Measurements from ENCODE around the gene FAM90A1.
A peak's percentile ranks its signal among the peaks of the same experiment; 100 is the strongest.
"Not testable (repeated sequence)": the region's sequence is repeated elsewhere in the genome, so short reads cannot be mapped to it uniquely, and the experiment has no call there.

Gene FAM90A1

DNA sequence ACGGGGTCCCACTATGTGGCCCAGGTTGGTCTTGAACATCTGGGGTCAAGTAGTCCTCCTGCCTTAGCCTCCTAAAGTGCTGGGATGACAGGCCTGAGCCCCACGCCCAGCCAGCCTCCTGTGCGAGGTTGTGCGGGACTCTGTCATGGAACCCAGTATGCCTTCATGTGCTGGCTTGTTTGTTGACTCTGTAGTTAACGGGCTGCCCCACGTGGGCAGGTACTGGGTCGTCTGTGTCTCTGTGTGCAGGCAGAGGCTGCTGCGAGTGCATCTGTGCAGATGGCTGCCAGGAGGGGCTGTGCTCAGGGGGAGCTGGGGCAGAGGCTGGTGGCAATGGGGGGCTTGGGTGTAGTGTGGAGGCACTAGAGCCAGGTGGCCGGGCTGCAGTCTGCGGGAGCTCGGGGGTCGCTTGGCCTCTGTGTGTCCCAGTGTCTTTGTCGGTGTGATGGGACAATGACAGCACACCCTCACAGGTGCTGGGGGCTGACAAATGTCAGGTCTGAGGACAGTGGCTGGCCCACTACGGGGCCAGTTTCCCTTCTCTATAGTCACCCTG is 6.0 kb upstream of the FAM90A1 start:
- DNase-seq (ENCODE audit: low read depth), result not testable (repeated sequence)

DNA sequence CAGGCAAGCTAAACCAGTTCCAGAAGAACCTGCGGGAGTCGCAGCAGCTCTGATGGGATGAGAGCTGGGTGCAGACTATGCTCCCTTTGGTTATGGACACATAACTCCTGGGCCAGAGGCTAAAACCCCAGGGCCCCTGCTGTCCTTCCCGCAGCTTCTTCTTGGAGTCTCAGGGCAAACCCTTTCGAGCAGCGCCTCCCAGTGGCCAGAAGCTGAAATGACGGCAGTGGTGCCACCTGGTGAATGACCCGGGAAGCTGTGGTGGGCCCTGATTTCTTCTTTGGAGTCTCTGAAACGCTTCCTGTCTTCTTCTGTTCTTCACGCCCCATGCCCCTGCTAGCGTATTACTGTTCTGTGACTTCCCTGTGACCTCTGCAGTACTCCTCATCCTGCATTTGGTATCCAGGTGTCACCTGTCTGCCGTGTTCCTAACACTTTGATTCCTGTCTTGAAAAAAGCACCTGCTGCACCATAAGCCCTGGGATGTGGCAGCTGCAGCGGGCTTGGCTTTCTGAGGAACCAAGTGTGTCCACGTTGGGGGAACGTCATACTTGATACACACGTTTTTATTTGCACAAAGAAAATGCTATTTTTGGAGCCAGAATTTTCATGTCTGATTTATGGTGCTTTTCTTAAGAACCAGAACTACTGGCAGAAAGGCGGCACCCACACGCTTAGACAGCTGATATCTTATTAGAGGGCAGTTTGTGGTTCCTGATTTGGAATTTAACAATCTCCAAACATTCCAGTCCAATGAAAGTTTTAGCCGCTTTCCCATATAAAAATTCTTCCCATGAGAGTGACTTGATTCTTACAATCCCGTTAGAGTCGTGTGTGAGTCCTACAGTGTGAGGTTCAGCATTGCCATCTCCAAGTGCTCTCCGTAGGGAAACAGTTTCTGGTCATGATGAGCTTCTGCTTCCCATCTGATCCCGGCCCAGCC is 4.5 kb upstream of the FAM90A1 start:
- peak; percentile 33 for DNase-seq (ENCODE audit: low read depth)

DNA sequence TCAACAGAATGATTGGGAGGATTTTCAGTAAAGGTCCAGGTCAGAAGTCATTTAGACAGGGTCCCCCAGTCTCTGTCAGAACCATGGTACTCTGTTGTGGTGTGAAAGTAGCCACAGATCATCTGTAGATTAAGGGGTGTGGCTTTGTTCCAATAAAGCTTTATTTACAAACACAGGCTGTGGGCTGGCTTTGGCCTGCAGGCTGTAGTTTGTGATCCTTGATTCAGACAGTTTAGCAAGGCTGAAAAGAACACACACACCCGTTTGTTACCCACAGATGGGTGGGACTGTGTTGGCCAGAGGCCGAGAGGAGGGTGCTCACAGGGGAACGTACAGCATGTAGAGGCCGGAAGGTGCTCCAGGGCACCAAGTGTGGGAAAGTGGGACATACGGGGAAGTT is 3.6 kb upstream of the FAM90A1 start:
- DNase-seq (ENCODE audit: low read depth), result not testable (repeated sequence)

DNA sequence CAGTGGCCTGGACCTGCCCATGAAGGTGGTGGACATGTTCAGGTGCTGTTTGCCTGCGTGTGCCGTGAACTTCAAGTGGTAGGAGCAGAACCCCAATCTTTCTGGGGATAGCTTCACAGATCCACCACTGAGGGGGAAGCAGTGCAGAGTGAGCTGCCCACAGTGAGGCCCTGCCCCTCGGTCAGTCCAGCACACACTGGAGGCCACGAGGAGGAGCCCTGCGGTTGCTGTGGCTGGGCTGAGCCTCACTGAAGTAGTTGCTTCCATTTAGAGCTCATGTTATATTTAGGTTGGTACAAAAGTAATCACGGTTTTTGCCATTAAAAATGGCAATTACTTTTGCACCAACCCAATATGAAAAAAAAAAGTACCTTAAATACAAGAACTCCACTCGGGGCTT is 2.1 kb upstream of the FAM90A1 start:
- not testable (repeated sequence) for DNase-seq (ENCODE audit: low read depth)

DNA sequence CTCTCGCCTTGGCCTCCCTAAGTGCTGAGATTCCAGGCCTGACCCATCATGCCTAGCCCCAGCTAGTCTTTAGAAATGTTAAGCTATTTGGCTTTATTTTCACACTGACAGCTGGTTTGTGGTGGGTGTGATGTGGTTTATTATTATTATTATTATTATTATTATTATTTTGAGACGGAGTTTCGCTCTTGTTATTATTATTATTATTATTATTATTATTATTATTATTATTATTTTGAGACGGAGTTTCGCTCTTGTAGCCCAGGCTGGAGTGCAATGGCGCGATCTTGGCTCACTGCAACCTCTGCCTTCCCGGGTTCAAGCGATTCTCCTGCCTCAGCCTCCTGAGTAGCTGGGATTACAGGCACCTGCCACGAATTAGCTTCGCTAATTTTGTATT is 1.2 kb upstream of the FAM90A1 start:
- not testable (repeated sequence) for DNase-seq (ENCODE audit: low read depth)

DNA sequence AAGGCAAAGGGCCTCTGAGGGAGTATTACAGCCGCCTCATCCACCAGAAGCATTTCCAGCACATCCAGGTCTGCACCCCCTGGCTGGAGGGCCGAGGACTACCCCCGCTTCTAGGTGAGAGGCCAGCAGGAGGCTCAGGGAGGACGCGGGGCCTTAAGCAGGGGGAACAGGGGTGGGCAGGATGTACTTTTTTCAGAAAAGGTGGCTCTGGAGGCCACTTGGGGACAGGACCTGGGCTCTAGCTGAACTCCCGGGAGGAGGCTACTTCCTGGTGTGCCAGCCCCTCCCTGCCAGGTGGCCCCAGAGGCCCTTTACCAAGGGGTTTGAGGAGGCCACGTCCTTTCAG is 287 bp upstream of the FAM90A1 start:
- not testable (repeated sequence) for DNase-seq (ENCODE audit: low read depth)

DNA sequence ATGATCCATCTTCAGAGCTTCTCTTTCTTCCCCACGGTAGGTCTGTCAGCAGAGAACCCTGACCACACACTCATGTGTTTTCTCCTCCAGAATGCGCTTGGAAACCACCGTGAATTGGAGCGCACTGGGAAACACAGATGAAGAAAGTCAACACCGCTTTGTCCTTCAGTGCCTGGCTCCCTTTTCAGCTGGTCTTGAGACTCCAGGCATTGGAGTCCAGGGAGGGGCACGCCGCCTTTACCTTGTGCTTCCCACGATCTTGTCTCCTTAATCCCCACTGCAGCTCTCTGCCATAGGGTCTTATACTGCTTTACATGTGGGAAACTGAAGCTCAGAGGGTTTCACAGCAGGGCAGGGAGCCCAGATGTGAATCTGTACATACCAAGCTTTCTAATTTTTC is 1.1 kb downstream of the FAM90A1 start:
- no peak for DNase-seq (ENCODE audit: low read depth)

DNA sequence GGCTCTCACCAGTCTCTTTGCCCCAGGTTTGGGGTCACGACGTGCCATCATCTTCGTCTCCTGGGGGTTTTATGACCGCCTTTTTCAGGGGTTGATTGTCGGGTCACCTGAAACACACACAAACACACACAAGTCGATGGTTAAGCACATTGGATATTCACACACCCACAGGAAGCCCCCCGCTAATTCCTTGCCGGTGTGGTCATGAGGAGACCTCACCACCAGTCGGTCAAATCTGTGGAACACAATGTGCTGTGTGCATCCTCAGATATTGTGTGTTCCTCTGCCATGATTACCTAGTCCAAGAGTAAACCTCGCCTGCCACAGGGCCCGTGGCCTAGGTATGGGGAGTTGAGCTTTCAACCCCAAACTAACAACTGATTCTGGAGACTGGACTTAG is 2.6 kb downstream of the FAM90A1 start:
- not testable (repeated sequence) for DNase-seq (ENCODE audit: low read depth)

DNA sequence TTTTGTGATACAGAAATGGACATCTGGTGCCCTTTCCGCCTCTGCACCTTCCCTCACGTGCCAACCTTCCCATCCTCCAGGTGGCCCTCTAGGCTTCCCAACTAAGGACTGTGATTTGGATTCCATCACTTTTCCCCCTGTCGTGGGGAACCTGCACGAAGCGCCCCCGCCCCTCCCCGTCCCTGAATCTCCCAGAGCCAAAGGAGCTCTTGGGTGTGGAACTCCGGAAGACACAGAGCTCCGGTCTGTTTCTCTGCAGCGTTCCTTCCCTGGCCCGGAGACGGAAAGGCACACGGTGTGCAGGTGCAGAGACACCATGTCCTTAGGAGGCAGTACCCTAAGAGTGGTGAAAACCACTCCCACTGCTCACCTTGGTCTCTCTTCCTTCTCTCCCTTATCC is 3.8 kb downstream of the FAM90A1 start:
- DNase-seq (ENCODE audit: low read depth), result not testable (repeated sequence)

DNA sequence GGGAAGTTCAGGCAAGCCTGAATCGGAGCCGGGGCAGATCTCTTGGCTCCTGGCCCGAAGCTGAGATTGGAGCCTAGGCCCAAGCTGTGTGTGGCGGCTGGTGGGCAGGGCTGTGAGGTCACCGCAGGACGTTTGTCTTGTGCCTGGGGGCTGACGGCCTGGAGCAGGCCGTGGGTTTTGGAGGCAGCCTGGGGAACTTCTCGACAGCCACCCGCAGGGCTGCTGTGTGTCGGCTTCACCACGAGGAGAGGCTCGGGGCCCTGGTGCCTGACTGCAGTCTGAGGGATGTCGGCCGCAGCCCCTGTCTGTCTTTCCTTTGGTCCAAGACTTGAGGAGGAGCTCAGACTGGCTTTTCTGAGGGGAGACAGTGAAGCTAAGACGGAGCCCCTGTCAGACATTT is 5.1 kb downstream of the FAM90A1 start:
- not testable (repeated sequence) for DNase-seq (ENCODE audit: low read depth)

DNA sequence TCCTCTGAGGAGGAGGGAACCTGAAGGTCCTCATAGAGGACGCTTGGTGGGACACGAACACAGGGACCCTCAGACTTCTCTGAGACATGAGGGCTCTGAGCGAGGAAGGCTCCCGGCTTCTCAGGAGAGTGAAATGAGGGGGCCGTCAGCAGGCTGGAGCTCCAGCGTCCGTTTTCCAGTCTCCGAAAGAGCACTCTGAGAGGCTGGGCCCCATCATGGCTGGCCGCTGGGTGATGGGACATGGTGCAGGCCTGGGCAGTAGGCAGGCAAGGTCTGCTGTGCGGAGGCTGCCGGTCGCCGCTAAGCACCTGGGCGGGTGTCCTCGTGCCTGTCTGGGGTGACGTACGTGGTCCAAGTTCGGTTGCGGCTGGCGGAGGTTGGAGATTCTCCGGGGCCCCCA is 5.6 kb downstream of the FAM90A1 start:
- DNase-seq (ENCODE audit: low read depth), result not testable (repeated sequence)

DNA sequence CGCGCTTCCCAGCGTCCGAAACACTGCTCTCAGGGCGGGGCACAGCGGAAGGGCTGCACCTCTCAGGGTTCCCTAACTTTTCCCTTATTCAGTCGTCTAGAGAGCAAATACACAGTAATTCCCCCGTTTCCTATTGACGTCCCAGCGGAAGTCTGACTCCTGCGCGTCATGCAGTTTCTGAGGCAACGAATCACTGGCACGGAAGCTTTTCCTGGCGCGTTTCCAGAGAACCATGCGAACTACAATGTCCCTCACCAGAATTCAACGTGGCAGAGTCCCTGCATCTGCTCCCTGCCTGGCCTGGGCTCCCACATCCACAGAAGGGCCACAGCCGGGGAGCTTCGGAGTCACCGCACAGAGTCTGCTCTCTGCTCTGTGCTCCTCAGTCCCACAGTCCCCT is 6.0 kb downstream of the FAM90A1 start:
- DNase-seq (ENCODE audit: low read depth), result not testable (repeated sequence)

DNA sequence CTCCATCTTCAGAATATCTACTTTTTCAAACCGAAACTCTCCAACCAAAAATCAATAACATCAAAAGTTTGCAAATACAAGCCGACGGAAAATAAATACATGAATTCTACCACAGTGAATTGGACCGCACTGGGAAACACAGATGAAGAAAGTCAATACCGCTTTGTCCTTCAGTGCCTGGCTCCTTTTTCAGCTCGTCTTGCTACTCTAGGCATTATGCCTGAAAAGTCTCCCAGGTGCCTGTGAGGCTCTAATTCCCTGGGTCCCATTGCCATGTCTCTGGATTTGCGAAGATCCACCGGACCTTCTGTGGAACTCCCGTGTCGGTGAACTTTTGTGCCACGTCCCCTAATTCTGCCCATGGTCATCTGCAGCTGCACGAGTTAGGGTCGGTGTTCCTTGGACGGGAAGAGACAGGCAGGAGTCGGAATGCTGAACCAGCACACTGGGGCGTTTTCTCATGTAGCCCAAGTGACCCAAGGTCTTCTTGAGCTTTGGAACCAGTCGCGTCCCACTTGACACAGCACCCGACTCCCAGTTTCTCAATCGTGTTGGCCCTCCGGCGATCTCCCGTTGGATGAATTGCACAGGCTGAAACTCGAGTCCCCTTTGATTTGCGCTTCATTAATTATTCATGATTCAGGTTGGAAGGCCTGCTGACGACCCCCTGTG is 8.6 kb downstream of the FAM90A1 start:
- DNase-seq (ENCODE audit: low read depth), result not testable (repeated sequence)

DNA sequence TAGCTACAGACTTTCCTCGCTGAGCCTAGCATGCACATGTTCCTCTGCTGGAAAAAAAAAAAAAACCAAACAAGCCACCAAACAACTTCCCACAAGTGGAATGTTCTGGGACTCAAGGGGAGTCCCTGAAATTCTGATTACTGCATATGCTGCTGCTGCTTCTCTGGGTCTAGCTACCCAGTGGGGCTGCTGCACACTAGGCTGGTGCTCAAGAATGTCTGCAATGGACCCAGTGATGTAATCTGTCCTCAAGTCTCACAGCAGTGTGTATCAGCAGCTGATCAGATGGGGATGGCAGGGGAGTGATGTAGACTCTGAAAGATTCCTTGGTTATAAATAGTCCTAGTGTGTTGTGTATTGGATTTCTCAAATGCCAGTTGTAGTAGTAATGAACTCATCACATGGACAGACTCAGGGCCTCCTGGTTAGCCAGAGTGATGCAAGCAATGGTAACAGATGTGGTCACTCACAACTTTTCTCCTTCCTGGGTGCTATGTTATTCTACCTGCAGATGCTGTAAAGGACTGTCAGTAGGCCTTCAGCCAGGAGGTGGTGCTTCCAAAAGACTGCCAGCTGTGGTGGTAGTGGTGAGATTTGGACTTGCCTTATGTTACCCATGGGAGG is 29.6 kb downstream of the FAM90A1 start:
- not testable (repeated sequence) for DNase-seq (ENCODE audit: low read depth)

DNA sequence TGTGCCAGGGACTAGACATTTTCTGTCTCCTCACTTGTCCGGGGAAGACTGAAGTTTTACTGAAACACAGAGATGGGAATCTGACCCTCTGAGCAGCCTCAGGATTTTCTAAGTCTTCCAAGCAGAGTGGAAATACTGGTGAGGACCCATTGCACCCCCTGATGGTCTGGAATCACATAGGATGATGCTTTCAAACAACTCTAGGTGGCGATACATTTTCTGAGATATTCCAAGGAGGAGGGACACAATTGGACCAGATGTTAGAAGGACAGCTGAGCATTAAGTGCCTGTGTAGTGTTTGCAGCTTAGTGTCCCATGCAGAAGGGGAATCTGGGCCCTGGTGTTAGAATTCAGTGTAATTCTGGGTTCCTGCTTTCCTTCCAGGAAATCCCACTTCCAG is 39.3 kb downstream of the FAM90A1 start:
- not testable (repeated sequence) for DNase-seq (ENCODE audit: low read depth)

DNA sequence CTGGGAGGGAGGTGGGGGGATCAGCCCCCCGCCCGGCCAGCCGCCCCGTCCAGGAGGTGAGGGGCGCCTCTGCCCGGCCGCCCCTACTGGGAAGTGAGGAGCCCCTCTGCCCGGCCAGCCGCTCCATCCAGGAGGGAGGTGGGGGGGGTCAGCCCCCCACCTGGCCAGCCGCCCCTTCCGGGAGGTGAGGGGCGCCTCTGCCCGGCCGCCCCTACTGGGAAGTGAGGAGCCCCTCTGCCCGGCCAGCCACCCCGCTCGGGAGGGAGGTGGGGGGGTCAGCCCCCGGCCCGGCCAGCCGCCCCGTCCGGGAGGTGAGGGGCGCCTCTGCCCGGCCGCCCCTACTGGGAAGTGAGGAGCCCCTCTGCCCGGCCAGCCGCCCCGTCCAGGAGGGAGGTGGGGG is 43.2 kb downstream of the FAM90A1 start:
- not testable (repeated sequence) for DNase-seq (ENCODE audit: low read depth)

DNA sequence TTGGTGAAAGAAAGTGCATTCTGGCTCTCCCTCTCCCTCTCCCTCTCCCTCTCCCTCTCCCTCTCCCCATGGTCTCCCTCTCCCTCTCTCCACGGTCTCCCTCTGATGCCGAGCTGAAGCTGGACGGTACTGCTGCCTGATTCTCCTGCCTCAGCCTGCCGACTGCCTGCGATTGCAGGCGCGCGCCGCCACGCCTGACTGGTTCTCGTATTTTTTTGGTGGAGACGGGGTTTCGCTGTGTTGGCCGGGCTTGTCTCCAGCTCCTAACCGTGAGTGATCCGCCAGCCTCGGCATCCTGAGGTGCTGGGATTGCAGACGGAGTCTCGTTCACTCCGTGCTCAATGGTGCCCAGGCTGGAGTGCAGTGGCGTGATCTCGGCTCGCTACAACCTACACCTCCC is 44.1 kb downstream of the FAM90A1 start:
- DNase-seq (ENCODE audit: low read depth), result not testable (repeated sequence)

DNA sequence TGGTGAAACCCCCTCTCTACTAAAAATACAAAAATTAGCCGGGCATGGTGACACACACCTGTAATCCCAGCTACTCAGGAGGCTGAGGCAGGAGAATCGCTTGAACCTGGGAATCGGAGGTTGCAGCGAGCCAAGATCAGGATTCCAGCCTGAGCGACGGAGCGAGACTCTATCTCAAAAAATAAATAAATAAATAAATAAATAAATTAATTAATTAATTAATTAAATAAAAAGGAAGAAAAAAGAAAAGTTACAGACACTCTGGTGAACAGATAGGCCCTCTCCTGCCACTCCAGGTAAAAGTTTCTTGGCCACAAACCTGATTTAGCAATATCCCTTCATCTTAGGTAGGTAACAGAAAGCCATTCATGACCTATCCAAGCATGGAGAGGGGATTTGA is 44.5 kb downstream of the FAM90A1 start:
- DNase-seq (ENCODE audit: low read depth), result not testable (repeated sequence)

DNA sequence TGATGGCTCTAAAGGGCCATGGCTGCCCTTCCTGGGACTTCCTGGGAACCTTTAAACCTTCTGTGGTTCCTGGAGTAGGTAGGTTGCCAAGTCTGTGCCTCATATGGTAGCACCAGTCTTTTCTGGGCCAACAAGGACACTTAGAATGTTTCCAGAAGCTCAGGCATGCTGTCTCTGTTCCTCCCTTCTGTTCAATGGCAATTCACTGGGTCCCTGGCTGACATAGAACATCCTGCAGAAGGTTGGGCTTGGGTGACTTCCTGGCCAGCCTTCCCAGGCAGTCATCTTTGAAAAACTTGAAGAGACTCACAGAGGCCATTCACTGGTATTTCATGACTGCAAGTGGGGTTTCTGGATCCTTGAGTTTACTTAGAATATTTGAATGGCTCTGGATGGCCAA is 46.1 kb downstream of the FAM90A1 start:
- DNase-seq (ENCODE audit: low read depth), result not testable (repeated sequence)

DNA sequence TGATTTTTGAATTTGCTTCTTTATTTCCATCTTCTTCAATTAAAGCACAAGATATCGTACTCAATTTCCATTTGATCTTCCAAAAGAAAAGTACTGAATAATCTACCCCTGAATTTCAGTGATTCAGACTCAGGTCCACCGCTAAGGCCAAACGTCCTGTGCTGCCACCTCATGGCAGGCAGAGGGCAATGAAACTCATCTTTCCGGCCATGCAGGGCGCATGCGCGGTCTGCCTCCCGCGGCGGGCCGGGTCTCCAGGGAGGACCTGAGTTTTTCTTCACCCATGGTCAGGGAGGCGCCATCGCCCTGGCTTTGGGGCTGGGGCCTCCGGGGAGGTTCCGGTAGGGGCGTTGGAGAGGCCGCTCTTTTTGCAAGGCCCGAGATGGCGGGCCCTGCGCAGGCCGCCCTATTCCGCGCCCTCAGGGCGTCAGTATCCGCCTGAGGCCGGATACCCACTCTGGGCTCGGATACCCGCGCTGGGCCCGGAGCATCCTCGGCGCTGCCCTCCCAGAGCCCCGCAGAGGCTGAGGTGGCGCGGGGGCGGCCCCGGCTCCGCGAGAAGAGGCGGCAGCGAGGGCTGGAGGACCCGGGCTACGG is 47.3 kb downstream of the FAM90A1 start:
- DNase-seq (ENCODE audit: low read depth), result peak; percentile 37

DNA sequence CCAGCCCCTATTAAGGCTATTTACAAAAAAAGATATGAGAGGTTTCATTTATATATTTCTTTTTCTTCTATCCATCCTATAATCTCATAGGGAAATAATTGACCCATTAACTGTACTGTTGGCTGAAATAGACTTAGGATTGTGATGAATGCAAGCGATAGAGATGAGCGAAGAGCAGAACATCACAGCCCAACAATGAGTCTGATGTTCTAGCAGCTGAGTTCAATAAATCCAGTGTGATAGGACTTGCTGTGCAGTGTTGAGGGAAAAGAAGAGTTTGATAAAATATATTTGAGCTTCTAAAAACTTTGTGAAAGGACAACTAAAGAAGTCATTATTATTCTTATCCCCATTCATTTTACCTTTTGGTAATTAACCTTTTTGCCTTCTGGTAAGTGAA is 54.5 kb downstream of the FAM90A1 start:
- DNase-seq (ENCODE audit: low read depth), result not testable (repeated sequence)

Measured in stimulated activated CD8-positive, alpha-beta memory T cell treated with anti-CD3 and anti-CD28 coated beads, Interleukin-15, amount 100 ng/mL, for 24 hours (primary cell).